Cerebellar cortex (tissue), 1 donor: ENCODE data around the gene CMTM8.
"Not testable (repeated sequence)": the region's sequence is repeated elsewhere in the genome, so short reads cannot be mapped to it uniquely, and the experiment has no call there.

ENCODE experiments used
- DNase-seq: peaks from one replicate; pipeline ENCODE4 v3.0.0-alpha.2; 2015; ENCODE audit warnings: low spot score

Gene CMTM8

DNA sequence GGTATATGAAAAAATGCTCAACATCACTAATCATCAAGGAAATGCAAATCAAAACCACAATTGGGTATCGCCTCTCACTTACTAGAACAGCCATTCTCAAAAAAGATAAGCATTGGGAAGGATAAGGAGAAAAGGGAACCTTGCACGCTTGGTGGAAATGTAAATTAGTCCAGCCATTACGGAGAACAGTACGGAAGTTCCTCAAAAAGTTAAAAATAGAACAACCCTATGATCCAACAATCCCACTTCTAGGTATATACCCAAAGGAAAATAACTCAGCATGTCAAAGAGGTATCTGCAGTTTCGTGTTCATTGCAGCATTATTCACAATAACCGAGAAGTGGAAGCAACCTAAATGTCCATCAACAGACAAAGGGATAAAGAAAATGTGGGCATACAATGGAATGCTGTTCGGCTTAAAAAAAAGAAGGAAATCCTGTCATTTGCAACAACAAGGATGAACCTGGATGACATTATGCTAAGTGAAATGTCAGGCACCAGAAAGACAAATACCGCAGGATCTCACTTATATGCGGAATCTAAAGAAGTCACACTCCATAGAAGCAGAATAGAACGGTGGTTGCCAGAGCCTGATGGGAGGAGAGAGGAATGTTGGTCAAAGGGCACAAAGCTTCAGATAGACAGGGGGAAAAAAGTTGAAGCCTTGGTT lies 141.5 kb downstream of the CMTM8 start:
- no peak for DNase-seq

DNA sequence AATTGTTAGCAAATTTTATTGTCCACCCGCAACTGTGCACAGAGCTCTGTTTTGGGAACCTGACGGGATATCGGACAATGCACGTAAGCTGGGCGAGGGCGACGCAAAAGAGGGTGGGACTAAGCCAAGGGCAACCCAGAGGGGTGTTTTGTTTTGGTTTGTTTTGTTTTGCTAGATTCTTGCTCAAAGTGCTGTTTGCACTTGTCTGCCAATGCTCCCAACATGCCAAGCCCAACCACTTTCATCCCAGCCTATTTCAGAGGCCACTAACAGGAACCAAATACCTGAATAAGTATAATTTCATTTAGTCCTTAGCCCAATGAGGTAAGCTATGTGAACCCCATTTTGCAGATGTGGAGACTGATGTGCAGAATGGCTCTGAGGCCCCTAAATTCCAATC lies 143.4 kb downstream of the CMTM8 start:
- no peak for DNase-seq

DNA sequence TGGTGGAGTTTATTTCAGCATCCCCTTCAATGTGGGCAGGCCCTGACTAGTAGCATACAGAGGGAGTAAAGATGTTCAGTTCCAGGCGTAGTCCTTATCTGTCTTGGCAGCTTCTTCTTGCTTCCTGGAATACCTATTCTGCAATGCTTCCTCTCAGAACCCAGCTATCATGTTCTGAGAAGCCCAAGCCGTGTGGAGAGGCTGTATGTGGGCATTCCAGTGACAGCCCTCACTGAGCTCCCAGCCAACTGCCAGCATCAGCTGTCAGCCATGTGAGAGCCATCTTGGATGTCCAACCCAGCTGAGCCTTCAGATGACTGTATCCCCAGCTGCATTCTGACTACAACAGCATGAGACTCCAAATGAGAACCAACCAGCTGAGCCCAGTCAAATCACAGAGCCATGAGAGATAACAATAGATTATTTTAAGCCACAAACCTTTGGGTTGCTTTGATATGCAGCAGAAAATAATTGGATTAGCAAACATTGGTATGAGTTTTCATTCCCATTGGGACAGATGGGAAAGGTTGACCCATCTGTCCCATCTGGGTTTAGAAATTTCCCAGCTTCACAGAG lies 144.7 kb downstream of the CMTM8 start:
- no peak for DNase-seq

DNA sequence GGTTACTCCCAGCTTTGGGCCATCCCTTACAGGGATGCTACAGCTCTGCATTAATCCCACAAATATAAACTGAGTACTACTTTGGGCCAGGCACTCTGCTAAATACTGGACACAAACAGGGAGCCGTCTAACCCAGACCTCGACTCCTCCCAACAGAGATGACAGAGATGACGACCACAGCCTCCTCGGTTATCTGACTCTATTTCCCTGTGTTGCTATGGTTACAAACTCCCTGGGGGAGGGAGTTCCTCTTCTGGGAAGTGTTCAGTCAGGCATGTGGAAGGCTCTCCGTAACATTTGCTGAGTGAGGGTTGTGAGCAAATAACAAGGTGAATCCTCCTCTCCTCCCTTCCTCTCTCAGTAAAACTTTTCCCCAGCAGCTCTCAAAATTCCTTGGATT lies 146.5 kb downstream of the CMTM8 start:
- no peak for DNase-seq

DNA sequence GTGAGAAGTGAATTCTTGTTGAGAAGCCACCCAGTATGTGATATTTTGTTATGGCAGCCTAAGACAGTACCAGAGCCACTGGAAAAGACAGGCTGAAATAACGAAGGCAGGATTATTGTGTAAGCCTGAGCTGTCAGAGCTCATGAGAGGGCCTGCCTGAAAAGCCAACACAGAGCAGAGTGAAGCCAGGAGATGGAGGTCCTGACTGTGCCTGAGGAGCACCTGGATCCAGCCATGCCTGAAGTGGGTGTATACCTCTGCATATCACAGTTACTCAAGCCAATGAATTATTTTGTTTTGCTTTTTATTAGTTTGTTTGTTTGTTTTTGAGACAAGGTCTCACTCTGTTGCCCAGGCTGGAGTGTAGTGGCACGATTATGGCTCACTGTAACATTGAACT lies 149.0 kb downstream of the CMTM8 start:
- no peak for DNase-seq

DNA sequence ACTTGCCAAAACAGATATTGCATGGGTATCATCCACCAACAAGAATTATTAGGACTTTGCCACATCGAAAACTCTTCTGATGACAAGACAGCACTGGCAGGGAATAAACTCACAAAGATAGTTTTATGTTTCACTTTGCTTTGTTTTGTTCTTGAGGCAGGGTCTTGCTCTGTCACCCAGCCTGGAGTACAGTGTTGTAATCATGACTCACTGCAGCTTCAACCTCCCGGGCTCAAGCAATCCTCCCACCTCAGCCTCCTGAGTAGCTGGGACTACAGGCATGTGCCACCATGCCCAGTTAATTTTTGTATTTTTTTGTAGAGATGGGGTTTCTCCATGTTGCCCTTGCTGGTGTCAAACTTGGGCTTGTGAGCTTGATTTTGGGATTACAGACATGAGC lies 151.1 kb downstream of the CMTM8 start:
- DNase-seq: not testable (repeated sequence)

DNA sequence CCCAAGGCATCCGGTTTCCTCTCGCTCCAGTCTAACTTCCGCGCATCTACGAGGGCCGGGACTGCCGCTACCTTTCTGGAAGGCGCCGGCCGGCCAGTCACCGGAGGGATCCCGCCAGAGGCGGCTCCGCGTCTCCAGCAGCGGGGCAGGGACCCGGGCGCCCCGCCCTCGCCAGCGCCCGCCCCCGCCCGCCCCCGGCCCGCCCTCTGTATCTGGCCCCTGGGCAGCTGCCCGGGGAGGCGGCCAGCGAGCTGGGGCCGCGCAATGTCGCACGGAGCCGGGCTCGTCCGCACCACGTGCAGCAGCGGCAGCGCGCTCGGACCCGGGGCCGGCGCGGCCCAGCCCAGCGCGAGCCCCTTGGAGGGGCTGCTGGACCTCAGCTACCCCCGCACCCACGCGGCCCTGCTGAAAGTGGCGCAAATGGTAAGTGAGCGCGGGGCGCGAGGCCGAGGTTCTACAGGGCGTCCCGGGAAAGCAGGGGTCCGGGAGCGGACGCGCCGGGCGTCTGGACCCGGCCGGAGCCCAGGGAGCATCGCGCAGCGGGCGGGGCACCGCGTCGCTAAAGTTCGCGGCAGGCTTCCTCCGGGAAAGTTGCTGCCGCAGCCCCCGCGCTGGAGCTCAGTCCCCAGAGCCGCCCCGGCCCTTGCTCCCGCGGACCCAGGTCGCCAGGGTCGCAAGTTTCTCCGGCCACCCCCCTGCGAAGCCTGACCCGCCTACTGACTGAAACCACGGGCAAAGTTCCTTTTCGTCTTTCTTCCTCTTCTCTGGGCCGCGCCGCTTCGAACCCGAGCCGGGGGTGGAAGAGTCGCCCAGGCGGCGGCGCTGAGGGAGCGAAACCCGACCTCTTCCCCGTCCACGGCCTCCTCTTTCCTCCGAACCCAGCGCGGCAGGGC lies 153.4 kb downstream of the CMTM8 start, which contains the start of gene CMTM7:
Gene CMTM7 (plus strand): TSS at position 211 of the 893 bp plus-strand sequence. CDS start 54 bp downstream, at position 265.
- peak; percentile 37 for DNase-seq

DNA sequence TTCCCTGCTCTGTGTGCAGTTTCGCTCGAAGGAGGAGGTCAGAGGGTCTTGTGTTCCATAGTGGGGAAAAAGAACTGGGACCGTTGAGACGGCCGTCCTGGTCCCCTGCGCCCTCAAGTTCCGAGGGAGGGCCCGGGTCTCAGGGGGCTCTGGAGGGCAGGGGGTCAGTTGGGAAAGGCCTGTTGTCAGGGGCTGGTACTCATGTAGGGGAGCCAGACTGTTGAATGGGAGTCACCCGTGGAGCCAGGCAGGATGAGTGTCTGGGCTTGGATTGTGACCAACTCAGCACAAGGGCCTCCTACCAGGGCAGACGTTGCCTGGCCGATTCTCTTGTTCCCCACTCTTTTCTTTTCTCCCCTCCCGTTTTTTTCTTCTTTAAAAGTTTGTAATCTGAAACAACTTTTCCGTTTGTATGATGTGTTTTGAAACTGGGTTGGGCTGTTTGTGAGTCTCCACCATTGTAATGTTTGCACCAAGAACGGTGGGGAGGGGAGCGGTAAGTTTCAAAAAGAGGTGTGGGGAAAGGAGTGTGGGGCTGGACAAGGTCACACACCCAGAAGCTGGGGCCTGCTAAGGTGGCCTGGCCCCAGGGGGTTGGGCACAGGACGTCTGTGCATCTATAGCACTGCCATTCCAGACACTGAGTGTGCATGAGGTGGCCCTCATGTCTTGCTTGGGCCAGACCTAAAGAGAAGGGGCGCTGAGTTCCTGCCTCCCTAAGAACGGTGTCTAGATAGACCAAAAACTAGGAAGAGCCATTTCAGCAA lies 154.2 kb downstream of the CMTM8 start:
- peak; percentile 61 for DNase-seq

DNA sequence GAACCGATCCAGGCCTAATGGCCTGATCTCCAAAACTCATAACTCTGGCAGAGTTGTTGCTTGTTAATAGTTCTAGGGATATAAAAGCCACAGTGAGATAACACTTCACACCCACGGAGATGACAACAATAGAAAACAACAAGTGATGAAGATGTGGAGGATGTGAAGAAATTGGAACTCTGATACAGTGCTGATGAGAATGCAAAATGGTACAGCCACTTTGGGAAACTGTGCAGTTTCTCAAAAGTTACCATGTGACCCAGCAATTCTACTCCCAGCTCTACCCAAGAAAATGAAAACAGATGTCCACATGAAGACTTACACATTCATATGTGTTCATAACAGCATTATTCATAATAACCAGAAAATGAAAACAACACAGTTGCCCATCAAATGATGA lies 157.0 kb downstream of the CMTM8 start:
- no peak for DNase-seq

DNA sequence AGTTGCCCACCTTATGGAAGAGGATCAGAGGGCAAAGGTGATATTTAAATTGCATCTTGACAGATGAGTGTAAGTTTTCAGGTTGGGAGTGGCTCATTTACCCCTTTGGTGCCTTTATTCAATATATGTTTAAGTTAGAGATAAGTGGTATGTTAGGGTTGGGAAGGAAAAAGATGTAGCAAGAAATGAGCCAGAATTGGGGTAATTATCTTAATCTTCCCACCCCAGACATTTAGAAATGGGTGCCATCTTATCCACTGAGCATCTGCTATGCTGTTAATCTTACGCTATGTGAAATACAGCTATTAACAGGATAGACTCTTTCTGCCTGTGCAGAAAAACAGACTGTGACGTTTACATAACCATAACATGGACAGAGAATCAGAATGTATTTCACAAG lies 159.5 kb downstream of the CMTM8 start:
- no peak for DNase-seq

DNA sequence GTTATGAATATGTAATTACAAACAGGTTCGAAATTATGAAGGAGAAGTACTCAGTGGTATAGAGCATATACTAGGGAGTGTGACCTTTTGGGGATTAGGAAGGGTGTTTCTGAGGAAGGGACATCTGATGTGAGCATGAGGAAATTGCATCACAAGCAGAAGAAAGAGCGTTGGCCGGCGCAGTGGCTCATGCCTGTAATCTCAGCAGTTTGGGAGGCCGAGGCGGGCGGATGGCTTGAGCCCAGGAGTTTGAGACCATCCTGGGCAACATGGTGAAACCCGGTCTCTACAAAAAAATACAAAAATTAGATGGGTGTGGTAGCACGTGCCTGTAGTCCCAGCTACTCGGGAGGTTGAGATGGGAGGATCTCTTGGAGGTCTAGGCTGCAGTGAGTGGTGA lies 160.1 kb downstream of the CMTM8 start:
- DNase-seq: no peak

DNA sequence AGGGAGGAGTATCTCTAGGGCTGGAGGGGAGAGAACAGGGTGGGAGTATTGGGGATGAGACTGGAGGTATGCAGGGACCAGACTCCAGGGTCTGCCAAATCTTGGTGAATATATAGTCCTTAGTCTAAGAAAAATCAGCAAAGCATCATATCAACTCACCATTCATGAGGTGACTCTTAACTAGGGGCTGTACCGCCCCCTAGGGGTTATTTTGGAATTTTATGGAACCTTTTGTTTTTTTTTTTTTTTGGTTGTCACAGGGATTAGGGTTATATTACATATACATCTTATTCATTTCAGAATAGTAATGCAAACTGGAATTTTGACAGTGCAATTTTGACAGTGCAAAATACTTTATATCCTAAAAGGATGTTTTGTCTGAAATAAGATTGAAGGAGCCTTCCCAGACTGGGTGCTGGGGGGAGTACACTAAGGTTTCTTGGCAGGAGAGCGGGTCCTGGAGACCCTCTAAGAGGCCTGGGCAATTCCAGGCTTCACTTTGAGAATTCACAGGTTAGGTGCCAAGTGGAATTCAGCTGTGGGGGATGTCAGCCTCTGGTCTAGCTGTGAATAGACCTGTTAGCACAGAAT lies 160.6 kb downstream of the CMTM8 start:
- DNase-seq: peak; percentile 52

DNA sequence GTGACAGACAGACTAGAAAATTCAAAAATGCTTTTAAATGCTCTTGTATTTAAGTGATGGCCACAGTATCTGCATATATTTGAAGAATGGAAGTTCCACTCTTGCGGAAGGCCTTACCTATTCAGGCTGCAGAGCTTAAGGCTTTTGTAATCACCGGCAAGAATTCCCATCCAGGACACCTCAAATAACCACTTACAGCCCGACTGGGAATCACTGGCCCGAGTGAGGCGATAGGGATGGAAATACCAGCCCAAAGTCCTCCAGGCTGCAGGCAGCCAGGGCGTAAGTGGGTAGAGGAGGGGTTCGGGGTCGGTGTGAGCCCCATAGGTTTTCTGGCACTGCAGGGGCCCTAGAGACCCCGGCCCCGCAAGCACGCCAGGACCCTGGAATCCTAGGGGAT lies 162.6 kb downstream of the CMTM8 start:
- no peak for DNase-seq

DNA sequence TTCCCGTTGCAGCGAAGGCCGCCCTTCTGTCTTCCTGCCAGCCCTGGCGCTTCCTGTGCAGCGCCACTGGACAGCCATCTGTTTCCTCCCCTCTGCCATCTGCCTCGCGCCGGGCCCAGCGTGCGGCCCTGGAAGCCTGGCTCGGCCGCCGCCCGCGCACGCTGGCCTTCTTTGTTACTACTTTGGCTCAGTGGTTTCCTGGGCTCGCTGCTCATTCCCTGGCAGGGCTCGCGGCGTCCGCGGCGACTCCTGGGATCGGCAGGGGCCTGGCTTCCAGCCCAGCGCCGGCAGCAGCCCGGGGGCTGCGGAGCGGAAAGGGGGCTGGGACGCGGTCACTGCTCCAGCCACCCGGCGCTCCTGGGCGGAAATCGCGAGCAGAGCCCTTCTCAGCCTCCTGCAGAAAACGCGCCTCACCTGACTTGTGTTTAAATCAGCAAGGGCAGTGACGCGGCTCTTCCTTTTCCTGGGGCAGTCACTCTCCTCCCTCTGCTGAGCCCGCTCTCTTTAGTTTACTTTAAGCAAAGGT lies 163.1 kb downstream of the CMTM8 start:
- peak; percentile 89 for DNase-seq

DNA sequence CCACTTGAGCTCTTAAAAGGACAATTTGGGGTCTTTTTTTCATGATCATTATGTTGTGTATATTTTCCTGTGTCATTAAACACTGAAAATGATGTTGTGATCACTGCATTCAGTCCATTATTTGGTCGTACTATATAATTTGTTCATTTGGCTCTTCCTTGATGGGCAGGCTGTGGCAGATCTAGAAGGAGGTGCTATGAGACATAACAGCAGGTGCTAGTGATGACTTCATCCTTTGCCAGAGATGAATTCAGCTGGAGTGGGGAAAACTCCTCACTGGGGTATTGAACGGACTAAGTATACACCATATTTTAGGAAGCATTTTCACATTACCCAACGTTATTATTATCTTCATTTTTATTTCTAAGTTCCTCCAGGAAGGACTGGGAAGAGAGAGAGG lies 165.2 kb downstream of the CMTM8 start:
- peak; percentile 60 for DNase-seq

DNA sequence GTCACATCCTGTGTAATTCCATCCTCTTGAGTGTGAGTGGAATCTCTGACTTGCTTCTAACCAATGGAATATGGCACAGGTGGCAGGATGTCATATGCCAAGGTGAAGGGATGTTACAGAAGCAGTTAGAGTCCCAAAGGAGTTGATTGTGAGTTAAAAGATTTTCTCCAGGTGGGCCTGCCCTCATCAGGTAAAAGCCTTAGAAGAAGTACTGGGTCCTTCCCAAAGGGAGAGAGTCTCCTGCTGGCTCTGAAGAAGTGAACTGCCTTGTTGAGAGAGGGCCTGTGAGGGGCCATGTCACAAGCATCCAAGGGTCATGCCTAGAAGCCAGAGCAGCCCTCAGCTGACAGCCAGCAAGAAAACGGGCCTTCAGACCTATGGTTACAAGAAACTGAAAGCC lies 166.2 kb downstream of the CMTM8 start:
- DNase-seq: no peak

DNA sequence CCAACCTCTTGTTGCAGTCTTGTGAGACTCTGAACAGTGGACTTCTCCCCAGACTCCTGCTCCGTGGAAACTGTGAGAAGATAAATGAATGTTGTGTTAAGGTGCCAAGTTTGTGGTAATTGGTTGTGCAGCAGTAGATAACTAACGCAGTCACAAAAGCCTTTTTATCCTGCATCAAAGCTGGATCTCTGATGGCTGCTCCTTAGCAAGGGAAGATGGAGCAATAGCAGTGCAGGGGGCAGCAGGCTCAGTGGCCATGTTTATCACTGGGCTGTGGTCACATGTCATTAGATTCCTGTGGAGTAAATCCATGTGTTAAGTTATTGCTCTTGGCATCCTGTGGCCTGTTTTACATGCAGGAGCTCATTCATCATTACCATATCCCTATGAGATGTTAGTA lies 166.7 kb downstream of the CMTM8 start:
- no peak for DNase-seq

DNA sequence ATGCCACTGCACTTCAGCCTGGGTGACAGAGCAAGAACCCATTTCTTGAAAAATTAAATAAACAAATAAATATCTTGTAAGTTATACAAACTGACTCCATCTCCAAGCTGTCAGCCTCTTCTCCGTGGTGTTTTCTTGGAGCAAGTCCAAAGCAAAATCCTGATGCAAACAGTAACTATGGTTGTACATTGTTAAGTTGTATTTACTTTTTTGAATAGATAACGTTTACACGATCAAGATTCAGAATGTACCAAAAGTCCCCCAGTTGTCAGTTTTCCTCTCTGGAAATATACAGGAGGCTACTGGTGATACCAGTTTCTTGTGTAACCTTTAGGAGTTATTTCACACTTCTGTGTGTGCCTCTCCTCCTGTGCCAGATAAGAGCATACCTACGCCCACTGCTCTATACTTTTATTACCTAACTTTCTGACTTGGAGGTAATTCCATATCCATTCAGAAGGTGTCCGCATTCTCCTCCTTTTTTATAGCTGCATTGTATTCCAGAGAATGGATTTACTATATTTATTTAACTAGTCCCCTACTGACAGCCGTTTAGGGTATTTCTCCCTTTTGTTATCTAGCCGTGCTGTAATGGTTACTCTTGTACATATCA lies 167.3 kb downstream of the CMTM8 start:
- no peak for DNase-seq

DNA sequence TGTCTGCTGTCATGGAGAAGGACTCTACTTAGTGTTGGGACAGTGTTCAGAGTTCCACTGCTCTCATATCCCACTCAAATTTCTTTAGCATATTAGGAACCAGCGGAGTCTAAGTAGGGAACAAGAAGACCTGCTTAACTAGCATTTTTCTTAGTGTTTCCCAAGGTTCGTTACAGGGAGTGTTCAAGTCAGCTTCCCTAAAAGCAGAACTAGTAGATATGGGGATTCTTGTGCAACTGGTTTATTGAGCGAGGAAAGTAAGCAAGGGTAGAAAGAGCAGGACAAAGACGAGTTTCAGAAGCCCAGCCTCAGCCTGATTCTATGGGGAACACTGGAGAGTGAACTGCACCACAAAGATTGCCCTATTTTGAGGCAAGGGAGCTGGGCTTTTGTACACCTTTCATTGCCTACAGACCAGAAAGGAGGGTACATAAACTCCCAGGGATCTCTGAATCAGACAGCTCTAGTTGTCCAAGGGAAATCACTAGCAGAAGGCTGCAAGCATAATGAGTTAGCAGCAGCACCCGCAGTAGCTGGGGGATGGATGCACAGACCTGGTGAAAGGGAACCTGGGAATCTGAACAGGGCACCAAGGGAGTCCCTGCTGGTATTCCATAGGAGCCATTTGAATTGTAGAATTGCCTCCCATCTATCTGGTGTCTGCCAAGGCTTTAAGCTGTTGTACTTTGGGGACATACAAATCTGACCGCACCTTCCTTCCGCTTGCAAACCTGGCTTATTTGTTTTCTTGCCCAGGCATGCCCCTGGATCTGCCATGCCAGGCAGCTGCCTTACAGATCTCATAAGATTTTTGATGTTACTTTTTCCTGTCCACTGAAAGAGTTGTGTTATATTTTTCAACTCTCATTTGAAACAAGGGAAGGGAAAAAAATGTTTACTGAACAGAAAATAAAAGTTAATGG lies 168.3 kb downstream of the CMTM8 start:
- no peak for DNase-seq
